ENCODE results near the gene UBXN2A.
A peak's percentile ranks its signal among the peaks of the same experiment; 100 is the strongest.

The UBXN2A gene

DNA sequence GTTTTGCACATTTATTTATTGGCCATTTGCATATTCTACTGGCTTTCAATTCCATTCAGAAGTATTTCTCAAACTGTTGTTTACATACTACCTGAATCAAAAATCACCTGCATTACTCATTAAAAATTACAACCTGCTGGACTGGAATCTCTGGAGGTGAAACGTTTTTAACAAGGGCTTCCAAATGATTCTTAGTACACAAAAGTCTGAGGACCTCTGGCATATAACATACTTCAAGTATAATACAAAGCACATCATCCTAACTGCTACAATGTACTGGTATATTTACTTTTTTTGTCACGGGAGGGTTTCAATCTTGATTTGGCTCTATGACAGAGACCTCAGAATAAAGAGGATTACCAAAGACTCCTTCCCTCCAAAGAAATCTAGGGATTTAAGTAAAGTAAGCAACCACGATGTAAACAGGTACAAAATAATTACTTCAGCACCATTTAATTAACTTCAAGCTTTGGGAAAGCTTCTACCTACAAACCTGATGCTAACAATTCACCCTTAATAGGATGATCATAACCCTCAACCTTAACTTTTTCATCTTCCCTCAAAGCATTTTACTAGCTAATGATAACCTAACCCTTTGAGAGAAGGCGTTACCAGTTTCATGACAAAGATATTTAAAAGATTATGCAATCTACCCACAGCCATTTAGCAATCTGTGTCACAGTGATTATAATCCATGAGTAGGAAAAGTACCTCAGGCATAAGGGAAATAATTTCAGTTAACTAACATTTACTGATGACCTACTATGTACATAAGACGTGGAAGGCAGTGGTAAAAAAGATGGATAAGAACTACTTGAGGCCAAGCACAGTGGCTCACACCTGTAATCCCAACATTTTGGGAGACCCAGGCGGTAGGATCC, 38.1 kb upstream of the UBXN2A start:
- H3K9me3 ChIP-seq (ENCODE audit: control insufficient read depth, low read length): no peaks in the 10 kb centered on the region
- H2BK120ac ChIP-seq (ENCODE audit: low read depth, low read length): no peak overlapping the region
- H3K27ac ChIP-seq (ENCODE audit: low read length, poor library complexity, severe bottlenecking): no peak overlapping the region
- no peak overlapping the region for H2AFZ ChIP-seq (ENCODE audit: low read depth, low read length)
- peak; percentile 73 for DNase-seq
- no peaks in the 10 kb centered on the region for H3K36me3 ChIP-seq (ENCODE audit: control insufficient read depth in 1 of 2, insufficient read depth in 2 of 2, low read depth in 1 of 2, low read length in 2 of 2)
- H2AK5ac ChIP-seq (ENCODE audit: low read length, severe bottlenecking): no peak overlapping the region
- no peak overlapping the region for H3K23ac ChIP-seq (ENCODE audit: low read length in 2 of 2)
- peak overlapping the region; percentile 38 for H3K9ac ChIP-seq (ENCODE audit: low read length)
- H2BK5ac ChIP-seq (ENCODE audit: low read depth, low read length, poor library complexity, severe bottlenecking): no peak overlapping the region
- peaks cover 4% of the 10 kb centered on the region for H3K4me1 ChIP-seq (ENCODE audit: control insufficient read depth, insufficient read depth, low read depth, low read length)
- H3K18ac ChIP-seq (ENCODE audit: low read depth in 1 of 2, low read length in 2 of 2): no peak overlapping the region
- H3K27me3 ChIP-seq (ENCODE audit: control insufficient read depth in 1 of 2, insufficient read depth in 1 of 2, low read length in 2 of 2): no peaks in the 10 kb centered on the region
- no peak overlapping the region for H4K91ac ChIP-seq (ENCODE audit: low read length)
- no peak overlapping the region for H3K14ac ChIP-seq (ENCODE audit: low read length in 2 of 2)
- no peak overlapping the region for H2BK15ac ChIP-seq (ENCODE audit: low read depth, poor library complexity, severe bottlenecking)
- H3K79me1 ChIP-seq (replicated peaks; ENCODE audit: low read length, poor library complexity, severe bottlenecking): peaks cover 12% of the 10 kb centered on the region
- H3K4ac ChIP-seq (ENCODE audit: low read depth in 1 of 2, low read length in 2 of 2): no peak overlapping the region
- 88% methylated on average over 4 of the region's 6 CpGs for WGBS
- H4K8ac ChIP-seq (ENCODE audit: low read length): no peak overlapping the region
- peak overlapping the region in 1 of 2 experiments; percentile 15 for H3K4me3 ChIP-seq (ENCODE audit: insufficient read depth in 1 of 2, low read depth in 1 of 2, low read length in 2 of 2)
- no peak overlapping the region for H3K4me2 ChIP-seq (ENCODE audit: low read length, poor library complexity, severe bottlenecking)
- H2BK12ac ChIP-seq (ENCODE audit: low read length in 2 of 2): no peak overlapping the region

DNA sequence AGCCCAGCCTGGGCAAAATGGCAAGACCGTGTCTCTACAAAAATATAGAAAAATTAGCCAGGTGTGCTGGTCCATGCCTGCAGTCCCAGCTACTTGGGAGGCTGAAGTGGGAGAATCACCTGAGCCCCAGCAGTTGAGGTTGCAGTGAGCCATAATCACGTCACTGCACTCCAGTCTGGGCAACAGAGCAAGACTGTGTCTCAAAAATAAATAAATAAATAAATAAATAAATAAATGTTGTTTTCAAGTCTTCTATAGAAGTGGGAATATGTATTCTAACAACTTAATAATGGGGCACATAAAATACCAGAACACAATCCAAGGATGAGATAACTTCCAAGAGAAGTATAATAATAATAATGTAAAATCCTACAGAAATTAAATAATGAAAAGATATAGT, 37.2 kb upstream of the UBXN2A start:
- Histone ChIP-seq H3K79me1 (replicated peaks; ENCODE audit: low read length, poor library complexity, severe bottlenecking) (peaks cover 7% of the 10 kb centered on the region), H3K9me3 (ENCODE audit: control insufficient read depth, low read length) (no peaks in the 10 kb centered on the region), H3K23ac (ENCODE audit: low read length in 2 of 2) (no peak overlapping the region), H4K8ac (ENCODE audit: low read length) (no peak overlapping the region), H2AFZ (ENCODE audit: low read depth, low read length) (no peak overlapping the region), H3K4me2 (ENCODE audit: low read length, poor library complexity, severe bottlenecking) (no peak overlapping the region), H2BK120ac (ENCODE audit: low read depth, low read length) (no peak overlapping the region), H3K27me3 (ENCODE audit: control insufficient read depth in 1 of 2, insufficient read depth in 1 of 2, low read length in 2 of 2) (no peaks in the 10 kb centered on the region), H2BK5ac (ENCODE audit: low read depth, low read length, poor library complexity, severe bottlenecking) (no peak overlapping the region), H4K91ac (ENCODE audit: low read length) (no peak overlapping the region), H3K14ac (ENCODE audit: low read length in 2 of 2) (no peak overlapping the region), H3K4me3 (ENCODE audit: insufficient read depth in 1 of 2, low read depth in 1 of 2, low read length in 2 of 2) (no peak overlapping the region), H2BK12ac (ENCODE audit: low read length in 2 of 2) (no peak overlapping the region), H3K4ac (ENCODE audit: low read depth in 1 of 2, low read length in 2 of 2) (no peak overlapping the region), H3K4me1 (ENCODE audit: control insufficient read depth, insufficient read depth, low read depth, low read length) (peaks cover 4% of the 10 kb centered on the region), H3K27ac (ENCODE audit: low read length, poor library complexity, severe bottlenecking) (no peak overlapping the region), H2AK5ac (ENCODE audit: low read length, severe bottlenecking) (no peak overlapping the region), H3K9ac (ENCODE audit: low read length) (no peak overlapping the region), H3K36me3 (ENCODE audit: control insufficient read depth in 1 of 2, insufficient read depth in 2 of 2, low read depth in 1 of 2, low read length in 2 of 2) (no peaks in the 10 kb centered on the region), H3K18ac (ENCODE audit: low read depth in 1 of 2, low read length in 2 of 2) (no peak overlapping the region), H2BK15ac (ENCODE audit: low read depth, poor library complexity, severe bottlenecking) (no peak overlapping the region)
- no peak for DNase-seq
- 100% methylated on average over 1 of the region's 2 CpGs for WGBS

DNA sequence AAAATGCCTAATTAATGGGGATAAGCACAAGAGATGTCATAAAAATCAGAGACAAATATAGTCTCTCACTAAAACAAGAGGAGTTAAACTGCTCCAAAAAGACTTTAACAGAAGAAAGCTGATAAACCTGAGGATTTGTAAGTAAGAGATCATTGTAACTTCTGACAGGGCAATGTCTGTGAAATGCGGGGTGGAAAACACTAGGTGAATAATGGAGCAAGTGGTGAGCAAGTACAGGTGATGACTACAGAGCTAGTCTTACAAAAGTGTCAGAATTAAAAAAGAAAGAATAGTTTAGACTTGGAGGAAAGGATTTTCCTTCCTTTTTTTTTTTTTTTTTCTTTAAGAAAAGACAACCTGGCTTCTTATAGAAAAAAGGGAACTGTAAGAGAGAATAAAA, 36.0 kb upstream of the UBXN2A start:
- H3K14ac ChIP-seq (ENCODE audit: low read length in 2 of 2): no peak overlapping the region
- no peaks in the 10 kb centered on the region for H3K36me3 ChIP-seq (ENCODE audit: control insufficient read depth in 1 of 2, insufficient read depth in 2 of 2, low read depth in 1 of 2, low read length in 2 of 2)
- no peak overlapping the region for H3K4me2 ChIP-seq (ENCODE audit: low read length, poor library complexity, severe bottlenecking)
- H3K27me3 ChIP-seq (ENCODE audit: control insufficient read depth in 1 of 2, insufficient read depth in 1 of 2, low read length in 2 of 2): no peaks in the 10 kb centered on the region
- no peak overlapping the region for H2BK15ac ChIP-seq (ENCODE audit: low read depth, poor library complexity, severe bottlenecking)
- no peak overlapping the region for H4K8ac ChIP-seq (ENCODE audit: low read length)
- peak overlapping the region; percentile 39 for H3K9ac ChIP-seq (ENCODE audit: low read length)
- WGBS: 100% methylated on average over 1 of the region's 1 CpG
- no peak overlapping the region for H4K91ac ChIP-seq (ENCODE audit: low read length)
- H3K4ac ChIP-seq (ENCODE audit: low read depth in 1 of 2, low read length in 2 of 2): no peak overlapping the region
- peaks cover 4% of the 10 kb centered on the region for H3K4me1 ChIP-seq (ENCODE audit: control insufficient read depth, insufficient read depth, low read depth, low read length)
- no peak overlapping the region for H3K23ac ChIP-seq (ENCODE audit: low read length in 2 of 2)
- H3K79me1 ChIP-seq (replicated peaks; ENCODE audit: low read length, poor library complexity, severe bottlenecking): peaks cover 5% of the 10 kb centered on the region
- no peak for DNase-seq
- no peak overlapping the region for H2BK120ac ChIP-seq (ENCODE audit: low read depth, low read length)
- no peak overlapping the region for H3K27ac ChIP-seq (ENCODE audit: low read length, poor library complexity, severe bottlenecking)
- no peak overlapping the region for H3K18ac ChIP-seq (ENCODE audit: low read depth in 1 of 2, low read length in 2 of 2)
- H2BK12ac ChIP-seq (ENCODE audit: low read length in 2 of 2): no peak overlapping the region
- no peaks in the 10 kb centered on the region for H3K9me3 ChIP-seq (ENCODE audit: control insufficient read depth, low read length)
- no peak overlapping the region for H2AFZ ChIP-seq (ENCODE audit: low read depth, low read length)
- H3K4me3 ChIP-seq (ENCODE audit: insufficient read depth in 1 of 2, low read depth in 1 of 2, low read length in 2 of 2): no peak overlapping the region
- no peak overlapping the region for H2BK5ac ChIP-seq (ENCODE audit: low read depth, low read length, poor library complexity, severe bottlenecking)
- H2AK5ac ChIP-seq (ENCODE audit: low read length, severe bottlenecking): no peak overlapping the region

DNA sequence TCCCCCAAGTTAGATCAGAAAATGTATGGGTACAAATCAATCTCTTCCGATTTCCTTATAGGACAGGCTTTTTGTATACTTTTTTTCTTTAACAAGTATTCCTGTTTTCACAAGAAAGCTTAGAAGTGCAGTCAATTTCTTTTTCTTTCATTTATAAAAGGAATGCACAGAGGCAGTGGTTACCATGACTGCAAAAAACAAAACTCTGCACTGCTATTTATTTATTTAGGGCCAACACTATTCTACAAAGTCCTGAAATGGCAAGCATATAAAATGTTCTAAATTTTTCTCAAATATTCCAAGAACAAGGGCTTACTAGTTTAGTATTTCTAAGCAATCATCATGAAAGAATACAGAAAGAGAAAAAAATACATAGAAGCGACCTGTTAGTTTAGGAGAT, 35.6 kb upstream of the UBXN2A start:
- Histone ChIP-seq H4K8ac (ENCODE audit: low read length) (no peak overlapping the region), H2BK5ac (ENCODE audit: low read depth, low read length, poor library complexity, severe bottlenecking) (no peak overlapping the region), H3K9me3 (ENCODE audit: control insufficient read depth, low read length) (no peaks in the 10 kb centered on the region), H3K23ac (ENCODE audit: low read length in 2 of 2) (no peak overlapping the region), H2AK5ac (ENCODE audit: low read length, severe bottlenecking) (no peak overlapping the region), H3K4me2 (ENCODE audit: low read length, poor library complexity, severe bottlenecking) (no peak overlapping the region), H3K18ac (ENCODE audit: low read depth in 1 of 2, low read length in 2 of 2) (no peak overlapping the region), H2BK12ac (ENCODE audit: low read length in 2 of 2) (no peak overlapping the region), H3K79me1 (replicated peaks; ENCODE audit: low read length, poor library complexity, severe bottlenecking) (peaks cover 5% of the 10 kb centered on the region), H3K4ac (ENCODE audit: low read depth in 1 of 2, low read length in 2 of 2) (no peak overlapping the region), H3K9ac (ENCODE audit: low read length) (peak overlapping the region; percentile 39), H3K36me3 (ENCODE audit: control insufficient read depth in 1 of 2, insufficient read depth in 2 of 2, low read depth in 1 of 2, low read length in 2 of 2) (no peaks in the 10 kb centered on the region), H3K27ac (ENCODE audit: low read length, poor library complexity, severe bottlenecking) (no peak overlapping the region), H3K27me3 (ENCODE audit: control insufficient read depth in 1 of 2, insufficient read depth in 1 of 2, low read length in 2 of 2) (no peaks in the 10 kb centered on the region), H2BK120ac (ENCODE audit: low read depth, low read length) (no peak overlapping the region), H3K14ac (ENCODE audit: low read length in 2 of 2) (no peak overlapping the region), H3K4me1 (ENCODE audit: control insufficient read depth, insufficient read depth, low read depth, low read length) (peaks cover 4% of the 10 kb centered on the region), H2BK15ac (ENCODE audit: low read depth, poor library complexity, severe bottlenecking) (no peak overlapping the region), H2AFZ (ENCODE audit: low read depth, low read length) (no peak overlapping the region), H3K4me3 (ENCODE audit: insufficient read depth in 1 of 2, low read depth in 1 of 2, low read length in 2 of 2) (no peak overlapping the region), H4K91ac (ENCODE audit: low read length) (no peak overlapping the region)
- peak; percentile 70 for DNase-seq
- no CpG with 5 or more reads among the region's 2 CpGs for WGBS
